IMR-90 (cell line): Measurements from ENCODE around the gene CDH12. TPM values are rescaled to one million over a fixed set of nuclear protein-coding genes. Genes with fewer than 3 reads are reported as not detected.

Experiments used
- ATAC-seq: fragments of 200-7000 bp; cut with Tn5 transposase; 2 replicates; pipeline ENCODE4 v1.9.1; 2020; ENCODE audit warnings: low read depth, mild to moderate bottlenecking, moderate library complexity
- BruUV-seq: library from RNA; stranded (reverse); fragments of 400-500 nt; replicated peaks from 2 replicates; lab custom pipeline; 2021; lab: Mats Ljungman, UMichigan
- CTCF ChIA-PET: fragments of 300-600 bp; formaldehyde crosslinking; extraction: SDS; loops from one replicate; lab custom pipeline; 2021; ENCODE audit warnings: antibody characterized with exemption; lab: Yijun Ruan, JAX
- POLR2A ChIA-PET: fragments of 300-600 bp; sonication (Branson Sonifier 250); formaldehyde crosslinking; loops from one replicate; lab custom pipeline; 2022; ENCODE audit warnings: antibody characterized with exemption; ENCODE audit not compliant: unreplicated experiment; lab: Charles Lee
- DNase-seq: peaks from one replicate; pipeline ENCODE4 v3.0.0; 2013
- H2AFZ ChIP-seq: replicated peaks from 2 replicates; pipeline ENCODE3; 2013; ENCODE audit warnings: low read length, mild to moderate bottlenecking; ENCODE audit not compliant: poor library complexity
- H2AK5ac ChIP-seq: 2 replicates; pipeline ENCODE4 v1.6.1; 2013; ENCODE audit warnings: low read depth, low read length, inconsistent platforms
- H2AK9ac ChIP-seq: replicated peaks from 2 replicates; pipeline ENCODE3; 2013; ENCODE audit warnings: mild to moderate bottlenecking, low read depth, low read length, moderate library complexity; ENCODE audit not compliant: poor library complexity
- H2BK120ac ChIP-seq: 2 replicates; pipeline ENCODE4 v1.6.1; 2013; ENCODE audit warnings: low read depth, low read length, inconsistent platforms
- H2BK15ac ChIP-seq: 3 replicates; pipeline ENCODE4 v1.6.1; 2013; ENCODE audit warnings: low read depth, low read length, inconsistent platforms
- H2BK20ac ChIP-seq: 2 replicates; pipeline ENCODE4 v1.6.1; 2013; ENCODE audit warnings: low read depth, mild to moderate bottlenecking, inconsistent platforms, low read length, moderate library complexity
- H2BK5ac ChIP-seq: 2 replicates; pipeline ENCODE4 v1.6.1; 2013; ENCODE audit warnings: mild to moderate bottlenecking, low read depth, low read length, inconsistent platforms; ENCODE audit not compliant: poor library complexity, severe bottlenecking
- H3K14ac ChIP-seq: replicated peaks from 2 replicates; pipeline ENCODE4 v1.6.1; 2013; ENCODE audit warnings: low read depth, low read length, inconsistent platforms
- H3K18ac ChIP-seq: 2 replicates; pipeline ENCODE4 v1.6.1; 2013; ENCODE audit warnings: low read depth, low read length, control low read depth
- H3K23ac ChIP-seq: 2 replicates; pipeline ENCODE4 v1.6.1; 2013; ENCODE audit warnings: low read depth, low read length, inconsistent platforms
- H3K27ac ChIP-seq: 2 replicates; pipeline ENCODE4 v1.5.1; 2013; ENCODE audit warnings: mild to moderate bottlenecking, control low read depth, low read length; ENCODE audit not compliant: insufficient read depth
- H3K27me3 ChIP-seq: 2 replicates; pipeline ENCODE4 v1.6.1; 2013; ENCODE audit warnings: low read length; ENCODE audit not compliant: control insufficient read depth, insufficient read depth
- H3K36me3 ChIP-seq: 2 replicates; pipeline ENCODE4 v1.6.1; 2013; ENCODE audit warnings: low read length, mixed read lengths; ENCODE audit not compliant: control insufficient read depth, insufficient read depth
- H3K4ac ChIP-seq: 2 replicates; pipeline ENCODE4 v1.6.1; 2013; ENCODE audit warnings: low read depth, low read length, inconsistent platforms
- H3K4me1 ChIP-seq: 2 replicates; pipeline ENCODE4 v1.6.1; 2013; ENCODE audit warnings: low read length, mixed read lengths; ENCODE audit not compliant: control insufficient read depth, insufficient read depth
- H3K4me2 ChIP-seq: 2 replicates; pipeline ENCODE4 v1.6.1; 2013; ENCODE audit warnings: low read depth, mild to moderate bottlenecking, control low read depth, low read length, moderate library complexity
- H3K4me3 ChIP-seq: 2 replicates; pipeline ENCODE4 v1.5.1; 2013; ENCODE audit warnings: low read depth, mild to moderate bottlenecking, control low read depth, low read length, moderate library complexity; ENCODE audit not compliant: insufficient read depth
- H3K56ac ChIP-seq: 2 replicates; pipeline ENCODE4 v1.6.1; 2013; ENCODE audit warnings: low read length, inconsistent platforms; ENCODE audit not compliant: insufficient read depth; ENCODE audit errors: extremely low read depth
- H3K79me1 ChIP-seq, 2 experiments: 2 replicates each; pipeline ENCODE4 v1.6.1; 2013; ENCODE audit warnings: low read length in 2 of 2, inconsistent platforms in 1 of 2, low read depth in 1 of 2
- H3K9ac ChIP-seq: 2 replicates; pipeline ENCODE4 v1.6.1; 2013; ENCODE audit warnings: low read depth, low read length, control low read depth
- H3K9me1 ChIP-seq: 2 replicates; pipeline ENCODE4 v1.6.1; 2013; ENCODE audit warnings: low read length, inconsistent platforms; ENCODE audit not compliant: insufficient read depth
- H3K9me3 ChIP-seq: 2 replicates; pipeline ENCODE4 v1.6.1; 2013; ENCODE audit warnings: low read length; ENCODE audit not compliant: control insufficient read depth, insufficient read depth
- H4K20me1 ChIP-seq: 2 replicates; pipeline ENCODE4 v1.6.1; 2013; ENCODE audit warnings: low read length, inconsistent platforms; ENCODE audit not compliant: insufficient read depth
- H4K5ac ChIP-seq: 2 replicates; pipeline ENCODE4 v1.6.1; 2013; ENCODE audit warnings: mild to moderate bottlenecking, low read depth, low read length, control low read depth
- H4K8ac ChIP-seq, 2 experiments: 2 replicates each; pipeline ENCODE4 v1.6.1; 2013; ENCODE audit warnings: low read depth in 2 of 2, low read length in 2 of 2, control low read depth in 1 of 2, inconsistent platforms in 1 of 2
- H4K91ac ChIP-seq: 2 replicates; pipeline ENCODE4 v1.6.1; 2013; ENCODE audit warnings: low read depth, low read length, inconsistent platforms; ENCODE audit not compliant: insufficient read depth
- CEBPB ChIP-seq: IDR thresholded peaks from 2 replicates; pipeline ENCODE4 v1.6.1; 2012; ENCODE audit warnings: low read depth, low read length, improper control_type of control experiment
- MAZ ChIP-seq: IDR thresholded peaks from 2 replicates; pipeline ENCODE4 v1.6.1; 2012; ENCODE audit warnings: low read depth, mild to moderate bottlenecking, low read length, improper control_type of control experiment, moderate library complexity, borderline replicate concordance
- MXI1 ChIP-seq: IDR thresholded peaks from 2 replicates; pipeline ENCODE4 v1.6.1; 2012; ENCODE audit warnings: low read depth, mild to moderate bottlenecking, low read length, moderate library complexity, borderline replicate concordance
- RAD21 ChIP-seq: IDR thresholded peaks from 2 replicates; pipeline ENCODE4 v1.6.1; 2012; ENCODE audit warnings: low read length, improper control_type of control experiment
- RCOR1 ChIP-seq: IDR thresholded peaks from 2 replicates; pipeline ENCODE4 v1.6.1; 2012; ENCODE audit warnings: mild to moderate bottlenecking, low read length, improper control_type of control experiment; ENCODE audit not compliant: insufficient replicate concordance
- RFX5 ChIP-seq: IDR thresholded peaks from 2 replicates; pipeline ENCODE4 v1.8.0; 2012; ENCODE audit warnings: low read depth, mild to moderate bottlenecking, low read length, moderate library complexity
- SMC3 ChIP-seq: fragments of 150-350 bp; IDR thresholded peaks from 2 replicates; pipeline ENCODE4 v1.6.1; 2016; ENCODE audit warnings: low read depth, mild to moderate bottlenecking, antibody characterized with exemption, low read length, moderate library complexity
- WGBS, 2 experiments: methylation state at CpG; one replicate each; pipeline versions ENCODE4 v1.1.5 to v1.1.7; 2013; ENCODE audit warnings: missing lambda C conversion rate in 2 of 2; ENCODE audit not compliant: insufficient read length in 1 of 2; ENCODE audit errors: extremely low coverage in 2 of 2; 5-methylcytosine and 5-hydroxymethylcytosine counted together
- dilution Hi-C: fragments of 300-500 bp; cut with HindIII; formaldehyde crosslinking; loops from one replicate; pipeline ENCODE4 v1.14.3; 2018; ENCODE audit warnings: low sequenced_read_pairs; ENCODE audit not compliant: unreplicated experiment
- in situ Hi-C: fragments of 300-500 bp; cut with MboI; formaldehyde crosslinking; loops from 3 replicates; pipeline ENCODE4 v1.14.3; 2019; ENCODE audit warnings: low sequenced_read_pairs, inconsistent platforms, mixed read lengths
- intact Hi-C: fragments of 100-400 bp; cut with micrococcal nuclease; formaldehyde crosslinking; loops from 2 replicates; pipeline ENCODE4 v1.10.0; 2022
- polyA plus RNA-seq, 3 experiments: library from polyadenylated mRNA; depleted of rRNA; stranded (reverse); fragments of >200 nt; gene quantifications; 2 replicates each; pipeline ENCODE4 v1.2.3, GENCODE V29; 2012; ENCODE audit warnings: low replicate concordance in 1 of 3
- total RNA-seq: library from RNA; depleted of rRNA; stranded (reverse); fragments of >200 nt; gene quantifications from 2 replicates; pipeline ENCODE4 v1.2.3, GENCODE V29; 2012
- TF ChIP-seq, protein P1 (sequence below): conservative IDR thresholded peaks from 2 replicates; pipeline ENCODE4 v1.5.1; 2012; ENCODE audit warnings: mild to moderate bottlenecking, low read depth, low read length, improper control_type of control experiment
- TF ChIP-seq, protein P2 (sequence below): fragments of 150-350 bp; IDR thresholded peaks from 2 replicates; pipeline ENCODE4 v1.6.1; 2016; ENCODE audit warnings: low read depth, mild to moderate bottlenecking, low read length, moderate library complexity, borderline replicate concordance

CDH12 gene
- total and polyA plus RNA-seq, 2 of the 4 experiments (the other 2 are of a cell fraction), result not detected

GRCh38 chr5:22460189-22460588, 393.0 kb downstream of the CDH12 start:
- no peak overlapping the region for H2BK120ac ChIP-seq
- H2AFZ ChIP-seq, result no peak overlapping the region
- no TSS peak for BruUV-seq
- TF ChIP-seq SMC3 (no peak), MXI1 (no peak), CEBPB (no peak), RFX5 (no peak), MAZ (no peak), RAD21 (no peak), RCOR1 (no peak)
- TF ChIP-seq, protein P1, sequence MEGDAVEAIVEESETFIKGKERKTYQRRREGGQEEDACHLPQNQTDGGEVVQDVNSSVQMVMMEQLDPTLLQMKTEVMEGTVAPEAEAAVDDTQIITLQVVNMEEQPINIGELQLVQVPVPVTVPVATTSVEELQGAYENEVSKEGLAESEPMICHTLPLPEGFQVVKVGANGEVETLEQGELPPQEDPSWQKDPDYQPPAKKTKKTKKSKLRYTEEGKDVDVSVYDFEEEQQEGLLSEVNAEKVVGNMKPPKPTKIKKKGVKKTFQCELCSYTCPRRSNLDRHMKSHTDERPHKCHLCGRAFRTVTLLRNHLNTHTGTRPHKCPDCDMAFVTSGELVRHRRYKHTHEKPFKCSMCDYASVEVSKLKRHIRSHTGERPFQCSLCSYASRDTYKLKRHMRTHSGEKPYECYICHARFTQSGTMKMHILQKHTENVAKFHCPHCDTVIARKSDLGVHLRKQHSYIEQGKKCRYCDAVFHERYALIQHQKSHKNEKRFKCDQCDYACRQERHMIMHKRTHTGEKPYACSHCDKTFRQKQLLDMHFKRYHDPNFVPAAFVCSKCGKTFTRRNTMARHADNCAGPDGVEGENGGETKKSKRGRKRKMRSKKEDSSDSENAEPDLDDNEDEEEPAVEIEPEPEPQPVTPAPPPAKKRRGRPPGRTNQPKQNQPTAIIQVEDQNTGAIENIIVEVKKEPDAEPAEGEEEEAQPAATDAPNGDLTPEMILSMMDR, result no peak
- TF ChIP-seq, protein P2, sequence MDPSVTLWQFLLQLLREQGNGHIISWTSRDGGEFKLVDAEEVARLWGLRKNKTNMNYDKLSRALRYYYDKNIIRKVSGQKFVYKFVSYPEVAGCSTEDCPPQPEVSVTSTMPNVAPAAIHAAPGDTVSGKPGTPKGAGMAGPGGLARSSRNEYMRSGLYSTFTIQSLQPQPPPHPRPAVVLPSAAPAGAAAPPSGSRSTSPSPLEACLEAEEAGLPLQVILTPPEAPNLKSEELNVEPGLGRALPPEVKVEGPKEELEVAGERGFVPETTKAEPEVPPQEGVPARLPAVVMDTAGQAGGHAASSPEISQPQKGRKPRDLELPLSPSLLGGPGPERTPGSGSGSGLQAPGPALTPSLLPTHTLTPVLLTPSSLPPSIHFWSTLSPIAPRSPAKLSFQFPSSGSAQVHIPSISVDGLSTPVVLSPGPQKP, result no peak
- no peak overlapping the region for H3K23ac ChIP-seq
- H3K4me1 ChIP-seq, result no peaks in the 10 kb centered on the region
- no peak overlapping the region for H2BK20ac ChIP-seq
- H3K9me3 ChIP-seq, result no peaks in the 10 kb centered on the region
- no peaks in the 10 kb centered on the region for H3K27me3 ChIP-seq
- H3K4ac ChIP-seq, result no peak overlapping the region
- H4K8ac ChIP-seq, result no peak overlapping the region
- dilution Hi-C loops (no loop called here), in situ Hi-C loops (no loop called here), intact Hi-C loops (no loop called here)
- no peak overlapping the region for H3K4me3 ChIP-seq
- no peak overlapping the region for H3K56ac ChIP-seq
- no peak overlapping the region for H3K14ac ChIP-seq
- H3K18ac ChIP-seq, result no peak overlapping the region
- ChIA-PET POLR2A (no interaction called here), CTCF (no interaction called here)
- no peak for ATAC-seq
- no peaks in the 10 kb centered on the region for H3K36me3 ChIP-seq
- H2BK15ac ChIP-seq, result no peak overlapping the region
- H3K4me2 ChIP-seq, result no peak overlapping the region
- no peak overlapping the region for H2BK5ac ChIP-seq
- H3K79me1 ChIP-seq, result no peaks in the 10 kb centered on the region
- H4K91ac ChIP-seq, result no peak overlapping the region
- no peak overlapping the region for H2AK5ac ChIP-seq
- DNase-seq, result no peak
- H4K5ac ChIP-seq, result no peak overlapping the region
- H2AK9ac ChIP-seq, result no peak overlapping the region
- WGBS, 2 experiments, result no CpG with 5 or more reads among the region's 4 CpGs
- H3K9me1 ChIP-seq, result no peaks in the 10 kb centered on the region
- H4K20me1 ChIP-seq, result no peaks in the 10 kb centered on the region
- no peak overlapping the region for H3K27ac ChIP-seq
- H3K9ac ChIP-seq, result no peak overlapping the region
